HEK293T (cell line): Measurements from ENCODE around the gene TBC1D22B.

Source experiments
- BHLHE40 ChIP-seq: fragments of 450-650 bp; IDR thresholded peaks from 2 replicates; pipeline ENCODE4 v1.6.1; 2016; ENCODE audit warnings: mild to moderate bottlenecking, moderate library complexity, borderline replicate concordance
- CTBP1 ChIP-seq: fragments of 450-650 bp; IDR thresholded peaks from 2 replicates; pipeline ENCODE4 v1.6.1; 2016; ENCODE audit warnings: borderline replicate concordance
- ELF4 ChIP-seq: fragments of 450-650 bp; IDR thresholded peaks from 2 replicates; pipeline ENCODE4 v1.6.1; 2017; ENCODE audit warnings: antibody characterized with exemption
- FOXK2 ChIP-seq: fragments of 450-650 bp; IDR thresholded peaks from 2 replicates; pipeline ENCODE4 v1.6.1; 2016; ENCODE audit warnings: mild to moderate bottlenecking
- FOXM1 ChIP-seq: fragments of 450-650 bp; IDR thresholded peaks from 2 replicates; pipeline ENCODE4 v1.6.1; 2017; ENCODE audit warnings: mild to moderate bottlenecking, borderline replicate concordance
- HDGF ChIP-seq: fragments of 450-650 bp; IDR thresholded peaks from 2 replicates; pipeline ENCODE4 v1.6.1; 2017; ENCODE audit warnings: antibody characterized with exemption, borderline replicate concordance
- L3MBTL2 ChIP-seq: fragments of 450-650 bp; conservative IDR thresholded peaks from 2 replicates; pipeline ENCODE4 v1.6.1; 2016; ENCODE audit warnings: mild to moderate bottlenecking
- LEF1 ChIP-seq: fragments of 450-650 bp; IDR thresholded peaks from 2 replicates; pipeline ENCODE4 v1.6.1; 2017; ENCODE audit warnings: mild to moderate bottlenecking, borderline replicate concordance
- NFRKB ChIP-seq: fragments of 450-650 bp; IDR thresholded peaks from 2 replicates; pipeline ENCODE4 v1.6.1; 2016; ENCODE audit warnings: mild to moderate bottlenecking, moderate library complexity
- SP1 ChIP-seq: fragments of 450-650 bp; IDR thresholded peaks from 2 replicates; pipeline ENCODE4 v1.6.1; 2017
- TARDBP ChIP-seq: fragments of 450-650 bp; IDR thresholded peaks from 2 replicates; pipeline ENCODE4 v1.6.1; 2016

DNA sequence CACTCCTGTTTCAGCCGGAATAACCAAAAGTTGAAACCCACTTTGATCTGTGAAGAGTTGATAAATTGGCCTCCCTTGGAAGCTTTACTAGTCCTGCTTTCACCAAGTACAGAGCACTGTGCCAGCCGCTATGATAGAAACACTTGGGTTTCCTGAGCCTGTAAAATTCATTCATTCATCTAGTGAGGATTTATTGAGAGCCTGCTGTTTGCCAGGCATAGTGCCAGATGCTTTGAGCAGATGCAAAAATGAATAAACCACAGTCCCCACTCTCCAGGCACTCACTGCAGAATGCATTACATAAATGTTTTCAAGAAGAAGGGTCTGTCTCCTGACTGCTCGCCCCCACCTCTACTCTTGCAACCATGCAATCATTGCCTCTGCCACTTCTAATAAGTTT is 25.7 kb downstream of the TBC1D22B start:
- no peak for TF ChIP-seq TARDBP
- TF ChIP-seq SP1, result no peak
- TF ChIP-seq FOXM1, result no peak
- TF ChIP-seq HDGF, result no peak
- TF ChIP-seq L3MBTL2, result no peak
- TF ChIP-seq BHLHE40, result no peak
- TF ChIP-seq FOXK2, result no peak
- no peak for TF ChIP-seq LEF1
- TF ChIP-seq ELF4, result no peak
- TF ChIP-seq NFRKB, result no peak
- no peak for TF ChIP-seq CTBP1
